ENCODE results near the gene PGAP2. TPM values are rescaled to one million over a fixed set of nuclear protein-coding genes. Genes with fewer than 3 reads are reported as not detected.

Gene PGAP2
- total RNA-seq, 1 experiment from 2014 or later: 30.5 TPM

DNA sequence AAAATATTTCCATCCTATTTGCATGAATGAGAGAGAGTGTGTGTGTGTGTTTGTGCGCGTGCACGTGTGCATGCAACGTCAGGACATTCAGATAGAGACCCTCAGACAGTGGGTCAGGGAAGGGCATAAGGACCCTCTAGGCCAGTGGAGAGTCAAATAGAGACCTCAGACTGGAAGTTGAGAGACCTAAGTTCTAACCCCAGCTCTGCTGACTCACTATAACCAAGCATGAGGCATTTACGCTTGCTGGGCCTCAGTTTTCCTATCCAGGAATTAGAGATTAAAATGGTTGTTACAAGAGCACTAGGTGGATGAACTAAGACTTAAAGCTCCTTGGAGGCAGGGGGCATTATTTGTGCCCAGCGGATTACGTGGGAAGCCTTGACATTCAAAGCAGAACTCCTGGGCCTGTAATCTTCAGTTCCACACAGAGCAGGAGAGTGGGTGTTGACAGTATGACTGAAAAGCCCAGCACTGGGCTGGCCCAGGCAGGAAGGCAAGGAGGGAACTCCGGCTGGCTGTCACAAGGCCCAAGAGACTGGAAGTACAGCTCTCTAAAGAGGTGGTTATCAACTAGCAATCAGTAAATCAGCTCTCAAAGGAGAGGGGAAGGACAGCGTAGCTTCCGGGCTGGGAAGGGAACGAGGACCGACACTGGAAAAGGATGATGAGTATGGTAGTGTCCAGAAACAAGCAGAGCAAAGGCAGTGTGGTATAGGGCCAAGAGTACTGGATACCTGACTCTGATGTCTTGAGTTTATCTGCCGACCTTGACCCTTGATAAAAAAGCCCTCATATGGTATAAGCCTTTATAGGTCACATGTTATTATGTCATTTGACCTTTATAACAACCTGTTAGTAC, 23.2 kb downstream of the PGAP2 start:
- POLR2A ChIA-PET: no interaction called here
- DNase-seq (ENCODE audit: low read depth, low spot score): no peak
- no TSS peak for BruUV-seq (replicated peaks)

DNA sequence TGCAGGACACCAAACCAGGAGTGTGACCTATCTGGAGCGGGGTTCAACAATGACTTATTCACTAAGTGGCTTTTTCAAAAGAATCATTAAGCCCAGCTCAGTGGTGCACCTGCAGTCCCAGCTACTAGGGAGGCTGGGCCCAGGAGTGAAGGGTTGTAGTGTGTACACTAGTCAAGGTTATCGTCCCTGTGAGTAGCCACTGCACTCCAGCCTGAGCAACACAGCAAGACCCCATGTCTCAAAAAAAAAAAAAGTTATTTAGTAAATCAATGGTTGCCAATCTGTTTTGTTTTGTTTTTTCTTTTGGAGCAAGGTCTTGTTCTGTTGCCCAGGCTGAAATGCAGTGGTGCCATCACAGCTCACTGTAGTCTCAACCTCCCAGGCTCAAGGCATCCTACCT, 24.5 kb downstream of the PGAP2 start:
- no peak for ATAC-seq
- Histone ChIP-seq H3K79me2 (ENCODE audit: insufficient read depth, low read length) (peaks cover 82% of the 10 kb centered on the region), H3K27ac (ENCODE audit: low read depth, low read length) (no peak overlapping the region), H3K36me3 (ENCODE audit: control insufficient read depth in 1 of 2, insufficient read depth in 2 of 2, low read length in 2 of 2) (peaks cover 7 to 15% of the 10 kb centered on the region in 2 experiments; a peak in 2 of 4 replicates), H2AFZ (ENCODE audit: low read depth, low read length, poor library complexity, severe bottlenecking) (no peak overlapping the region), H3K27me3 (ENCODE audit: insufficient read depth, low read length) (no peaks in the 10 kb centered on the region), H3K4me2 (ENCODE audit: low read length) (no peak overlapping the region), H3K4me3 (replicated peaks in 1 of 2; ENCODE audit: low read depth in 1 of 2, low read length in 2 of 2) (no peak overlapping the region), H3K9ac (ENCODE audit: low read length) (no peak overlapping the region), H3K9me2 (ENCODE audit: insufficient read depth) (no peaks in the 10 kb centered on the region), H3K9me3 (ENCODE audit: control insufficient read depth in 1 of 2, insufficient read depth in 1 of 2, low read depth in 1 of 2, low read length in 2 of 2) (no peaks in the 10 kb centered on the region), H3K4me1 (ENCODE audit: control insufficient read depth in 1 of 2, insufficient read depth in 2 of 2, low read length in 2 of 2) (peaks cover 0 to 4% of the 10 kb centered on the region in 2 experiments; a peak in 1 of 4 replicates), H4K20me1 (ENCODE audit: insufficient read depth) (no peaks in the 10 kb centered on the region)
- ChIA-PET CTCF (no interaction called here), RAD21 (ENCODE audit: low non-redundant PET in 1 of 2, low total read pairs in 2 of 2, uncharacterized antibody in 2 of 2, unreplicated experiment in 2 of 2) (no interaction called here), POLR2A (no interaction called here)
- no TSS peak for BruUV-seq (replicated peaks)
- intact Hi-C loops (cut with micrococcal nuclease): no loop called here
- no peak for DNase-seq (ENCODE audit: low read depth, low spot score)
- TF ChIP-seq, protein P1, sequence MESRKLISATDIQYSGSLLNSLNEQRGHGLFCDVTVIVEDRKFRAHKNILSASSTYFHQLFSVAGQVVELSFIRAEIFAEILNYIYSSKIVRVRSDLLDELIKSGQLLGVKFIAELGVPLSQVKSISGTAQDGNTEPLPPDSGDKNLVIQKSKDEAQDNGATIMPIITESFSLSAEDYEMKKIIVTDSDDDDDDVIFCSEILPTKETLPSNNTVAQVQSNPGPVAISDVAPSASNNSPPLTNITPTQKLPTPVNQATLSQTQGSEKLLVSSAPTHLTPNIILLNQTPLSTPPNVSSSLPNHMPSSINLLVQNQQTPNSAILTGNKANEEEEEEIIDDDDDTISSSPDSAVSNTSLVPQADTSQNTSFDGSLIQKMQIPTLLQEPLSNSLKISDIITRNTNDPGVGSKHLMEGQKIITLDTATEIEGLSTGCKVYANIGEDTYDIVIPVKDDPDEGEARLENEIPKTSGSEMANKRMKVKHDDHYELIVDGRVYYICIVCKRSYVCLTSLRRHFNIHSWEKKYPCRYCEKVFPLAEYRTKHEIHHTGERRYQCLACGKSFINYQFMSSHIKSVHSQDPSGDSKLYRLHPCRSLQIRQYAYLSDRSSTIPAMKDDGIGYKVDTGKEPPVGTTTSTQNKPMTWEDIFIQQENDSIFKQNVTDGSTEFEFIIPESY (IDR thresholded peaks at IDR 0.05; ENCODE audit: extremely low read depth, insufficient replicate concordance, low read length): no peak
- TF ChIP-seq, protein P2, sequence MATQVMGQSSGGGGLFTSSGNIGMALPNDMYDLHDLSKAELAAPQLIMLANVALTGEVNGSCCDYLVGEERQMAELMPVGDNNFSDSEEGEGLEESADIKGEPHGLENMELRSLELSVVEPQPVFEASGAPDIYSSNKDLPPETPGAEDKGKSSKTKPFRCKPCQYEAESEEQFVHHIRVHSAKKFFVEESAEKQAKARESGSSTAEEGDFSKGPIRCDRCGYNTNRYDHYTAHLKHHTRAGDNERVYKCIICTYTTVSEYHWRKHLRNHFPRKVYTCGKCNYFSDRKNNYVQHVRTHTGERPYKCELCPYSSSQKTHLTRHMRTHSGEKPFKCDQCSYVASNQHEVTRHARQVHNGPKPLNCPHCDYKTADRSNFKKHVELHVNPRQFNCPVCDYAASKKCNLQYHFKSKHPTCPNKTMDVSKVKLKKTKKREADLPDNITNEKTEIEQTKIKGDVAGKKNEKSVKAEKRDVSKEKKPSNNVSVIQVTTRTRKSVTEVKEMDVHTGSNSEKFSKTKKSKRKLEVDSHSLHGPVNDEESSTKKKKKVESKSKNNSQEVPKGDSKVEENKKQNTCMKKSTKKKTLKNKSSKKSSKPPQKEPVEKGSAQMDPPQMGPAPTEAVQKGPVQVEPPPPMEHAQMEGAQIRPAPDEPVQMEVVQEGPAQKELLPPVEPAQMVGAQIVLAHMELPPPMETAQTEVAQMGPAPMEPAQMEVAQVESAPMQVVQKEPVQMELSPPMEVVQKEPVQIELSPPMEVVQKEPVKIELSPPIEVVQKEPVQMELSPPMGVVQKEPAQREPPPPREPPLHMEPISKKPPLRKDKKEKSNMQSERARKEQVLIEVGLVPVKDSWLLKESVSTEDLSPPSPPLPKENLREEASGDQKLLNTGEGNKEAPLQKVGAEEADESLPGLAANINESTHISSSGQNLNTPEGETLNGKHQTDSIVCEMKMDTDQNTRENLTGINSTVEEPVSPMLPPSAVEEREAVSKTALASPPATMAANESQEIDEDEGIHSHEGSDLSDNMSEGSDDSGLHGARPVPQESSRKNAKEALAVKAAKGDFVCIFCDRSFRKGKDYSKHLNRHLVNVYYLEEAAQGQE (IDR thresholded peaks at IDR 0.05; ENCODE audit: low read depth): no peak
- TF ChIP-seq SIN3A (IDR thresholded peaks at IDR 0.05; ENCODE audit: low read depth) (no peak), ZFX (IDR thresholded peaks at IDR 0.05) (no peak), CTCF (IDR thresholded peaks at IDR 0.05 in 2 of 3, conservative IDR thresholded peaks at IDR 0.05 in 1 of 3; ENCODE audit: borderline replicate concordance in 1 of 3, insufficient read depth in 1 of 3, low read depth in 2 of 3, low read length in 2 of 3) (no peak), SP1 (IDR thresholded peaks at IDR 0.05; ENCODE audit: low read depth) (no peak), ATF3 (IDR thresholded peaks at IDR 0.05) (no peak), EZH2phosphoT487 (IDR thresholded peaks at IDR 0.05; ENCODE audit: borderline replicate concordance) (no peak)

More for the DNA sequence above, 23.2 kb downstream of the PGAP2 start:
- Histone ChIP-seq H3K4me3 (replicated peaks in 1 of 2; ENCODE audit: low read depth in 1 of 2, low read length in 2 of 2) (no peak overlapping the region), H3K9me2 (ENCODE audit: insufficient read depth) (no peaks in the 10 kb centered on the region), H3K9me3 (ENCODE audit: control insufficient read depth in 1 of 2, insufficient read depth in 1 of 2, low read depth in 1 of 2, low read length in 2 of 2) (no peaks in the 10 kb centered on the region), H3K9ac (ENCODE audit: low read length) (no peak overlapping the region), H3K36me3 (ENCODE audit: control insufficient read depth in 1 of 2, insufficient read depth in 2 of 2, low read length in 2 of 2) (peaks cover 9 to 22% of the 10 kb centered on the region in 2 experiments; a peak in 2 of 4 replicates), H4K20me1 (ENCODE audit: insufficient read depth) (no peaks in the 10 kb centered on the region), H3K27ac (ENCODE audit: low read depth, low read length) (no peak overlapping the region), H3K4me2 (ENCODE audit: low read length) (no peak overlapping the region), H3K79me2 (ENCODE audit: insufficient read depth, low read length) (peaks cover 69% of the 10 kb centered on the region), H3K27me3 (ENCODE audit: insufficient read depth, low read length) (no peaks in the 10 kb centered on the region), H3K4me1 (ENCODE audit: control insufficient read depth in 1 of 2, insufficient read depth in 2 of 2, low read length in 2 of 2) (0 out of 4 replicates have a peak, but pooled peaks cover 0 to 2% of the 10 kb centered on the region in 2 experiments), H2AFZ (ENCODE audit: low read depth, low read length, poor library complexity, severe bottlenecking) (no peak overlapping the region)
- CTCF ChIA-PET: interaction anchor here (0.9 kb wide), 1 partner anchor 10 kb away, joined by 3 read pairs; the partner anchor contains the start of gene RHOG
- RAD21 ChIA-PET (ENCODE audit: low non-redundant PET in 1 of 2, low total read pairs in 2 of 2, uncharacterized antibody in 2 of 2, unreplicated experiment in 2 of 2): no interaction called here
- TF ChIP-seq EZH2phosphoT487 (IDR thresholded peaks at IDR 0.05; ENCODE audit: borderline replicate concordance) (no peak), EZH2 (IDR thresholded peaks at IDR 0.05) (no peak), SP1 (IDR thresholded peaks at IDR 0.05; ENCODE audit: low read depth) (no peak), FOSL1 (IDR thresholded peaks at IDR 0.05; ENCODE audit: low read depth) (no peak), TCF7L2 (IDR thresholded peaks at IDR 0.05; ENCODE audit: borderline replicate concordance, extremely low read depth, insufficient read depth, insufficient read length) (no peak)
- intact Hi-C loops (cut with micrococcal nuclease): no loop called here
- no peak for ATAC-seq

All from HCT116 (cell line).